ENCODE data around the gene C6orf62.

DNA sequence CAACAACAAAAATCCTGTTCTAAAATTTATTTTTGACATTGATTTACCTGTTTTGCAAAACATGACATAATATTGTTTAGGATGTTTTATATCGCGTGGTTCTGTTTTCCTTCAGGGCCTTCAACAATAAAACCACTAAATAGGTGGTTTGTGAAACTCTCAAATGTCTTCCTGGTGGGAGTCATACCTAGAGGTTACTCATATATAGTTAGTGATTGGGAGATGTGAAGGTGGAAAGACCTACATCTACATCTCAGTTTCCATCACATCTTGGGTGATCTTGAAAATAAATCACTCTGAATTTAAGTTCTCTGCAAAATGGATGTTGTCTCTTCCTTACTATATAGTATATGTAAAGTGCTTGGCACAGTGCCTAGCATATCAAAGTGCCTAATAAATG is 22.9 kb downstream of the C6orf62 start:
- no peak for TF ChIP-seq CTCF (IDR thresholded peaks at IDR 0.05; ENCODE audit: low read depth, low read length)
- no peak for TF ChIP-seq EZH2phosphoT487 (IDR thresholded peaks at IDR 0.05; ENCODE audit: low read depth)
